ENCODE data around the gene SEMA4G.

SEMA4G gene

DNA sequence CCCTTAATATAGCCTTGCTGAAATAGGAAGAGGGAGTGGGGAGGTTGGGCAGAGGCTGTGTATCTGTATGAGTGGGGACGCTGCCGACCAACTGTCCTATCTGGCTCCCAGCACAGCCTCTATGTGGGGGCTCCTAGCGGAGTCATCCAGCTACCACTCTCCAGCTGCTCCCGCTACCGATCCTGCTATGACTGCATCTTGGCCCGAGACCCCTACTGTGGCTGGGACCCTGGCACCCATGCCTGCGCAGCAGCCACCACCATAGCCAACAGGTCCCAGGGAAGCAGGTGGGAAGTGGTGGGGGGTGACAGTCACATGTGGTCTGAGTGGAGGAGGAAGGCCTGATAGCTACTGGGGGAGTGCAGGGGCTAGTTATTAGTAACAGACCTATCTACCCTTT lies 11.4 kb downstream of the SEMA4G start:
- TF ChIP-seq, protein P1, sequence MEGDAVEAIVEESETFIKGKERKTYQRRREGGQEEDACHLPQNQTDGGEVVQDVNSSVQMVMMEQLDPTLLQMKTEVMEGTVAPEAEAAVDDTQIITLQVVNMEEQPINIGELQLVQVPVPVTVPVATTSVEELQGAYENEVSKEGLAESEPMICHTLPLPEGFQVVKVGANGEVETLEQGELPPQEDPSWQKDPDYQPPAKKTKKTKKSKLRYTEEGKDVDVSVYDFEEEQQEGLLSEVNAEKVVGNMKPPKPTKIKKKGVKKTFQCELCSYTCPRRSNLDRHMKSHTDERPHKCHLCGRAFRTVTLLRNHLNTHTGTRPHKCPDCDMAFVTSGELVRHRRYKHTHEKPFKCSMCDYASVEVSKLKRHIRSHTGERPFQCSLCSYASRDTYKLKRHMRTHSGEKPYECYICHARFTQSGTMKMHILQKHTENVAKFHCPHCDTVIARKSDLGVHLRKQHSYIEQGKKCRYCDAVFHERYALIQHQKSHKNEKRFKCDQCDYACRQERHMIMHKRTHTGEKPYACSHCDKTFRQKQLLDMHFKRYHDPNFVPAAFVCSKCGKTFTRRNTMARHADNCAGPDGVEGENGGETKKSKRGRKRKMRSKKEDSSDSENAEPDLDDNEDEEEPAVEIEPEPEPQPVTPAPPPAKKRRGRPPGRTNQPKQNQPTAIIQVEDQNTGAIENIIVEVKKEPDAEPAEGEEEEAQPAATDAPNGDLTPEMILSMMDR (IDR thresholded peaks at IDR 0.05; ENCODE audit: borderline replicate concordance, control extremely low read depth, extremely low read depth, insufficient read depth, missing control alignments) = no peak
- in situ Hi-C loops (cut with MboI; ENCODE audit: low sequenced_read_pairs, unreplicated experiment) = no loop called here
- DNase-seq (ENCODE audit: low spot score) = no peak

DNA sequence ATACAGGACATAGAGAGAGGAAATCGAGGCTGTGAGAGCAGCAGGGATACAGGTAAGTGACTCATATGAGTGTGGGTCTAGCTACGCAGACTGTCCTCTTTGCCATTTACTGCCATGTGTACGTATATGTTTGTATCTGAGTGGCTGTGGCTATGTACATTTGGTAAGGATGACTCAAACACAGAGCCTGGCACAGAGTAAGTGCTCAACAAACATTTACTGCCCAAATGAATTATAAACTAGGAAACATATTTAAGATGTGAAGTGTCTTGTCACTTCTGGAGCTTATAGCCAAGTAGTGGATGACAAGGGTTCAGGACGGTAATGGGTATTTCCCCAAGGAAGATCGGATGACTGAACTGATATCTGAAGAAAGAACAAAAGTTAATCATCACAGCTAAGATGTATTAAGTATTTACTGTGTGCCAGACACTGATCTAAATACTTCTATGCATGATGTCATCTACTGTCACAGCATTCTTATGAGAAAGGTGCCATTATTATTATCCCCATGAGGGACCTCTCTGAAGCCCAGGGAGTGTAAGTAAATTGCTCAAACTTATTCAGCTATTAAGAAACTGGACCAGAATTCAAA lies 12.0 kb downstream of the SEMA4G start:
- TF ChIP-seq, protein P1 (IDR thresholded peaks at IDR 0.05; ENCODE audit: borderline replicate concordance, control extremely low read depth, extremely low read depth, insufficient read depth, missing control alignments) = no peak
- in situ Hi-C loops (cut with MboI; ENCODE audit: low sequenced_read_pairs, unreplicated experiment) = no loop called here
- no peak for DNase-seq (ENCODE audit: low spot score)

DNA sequence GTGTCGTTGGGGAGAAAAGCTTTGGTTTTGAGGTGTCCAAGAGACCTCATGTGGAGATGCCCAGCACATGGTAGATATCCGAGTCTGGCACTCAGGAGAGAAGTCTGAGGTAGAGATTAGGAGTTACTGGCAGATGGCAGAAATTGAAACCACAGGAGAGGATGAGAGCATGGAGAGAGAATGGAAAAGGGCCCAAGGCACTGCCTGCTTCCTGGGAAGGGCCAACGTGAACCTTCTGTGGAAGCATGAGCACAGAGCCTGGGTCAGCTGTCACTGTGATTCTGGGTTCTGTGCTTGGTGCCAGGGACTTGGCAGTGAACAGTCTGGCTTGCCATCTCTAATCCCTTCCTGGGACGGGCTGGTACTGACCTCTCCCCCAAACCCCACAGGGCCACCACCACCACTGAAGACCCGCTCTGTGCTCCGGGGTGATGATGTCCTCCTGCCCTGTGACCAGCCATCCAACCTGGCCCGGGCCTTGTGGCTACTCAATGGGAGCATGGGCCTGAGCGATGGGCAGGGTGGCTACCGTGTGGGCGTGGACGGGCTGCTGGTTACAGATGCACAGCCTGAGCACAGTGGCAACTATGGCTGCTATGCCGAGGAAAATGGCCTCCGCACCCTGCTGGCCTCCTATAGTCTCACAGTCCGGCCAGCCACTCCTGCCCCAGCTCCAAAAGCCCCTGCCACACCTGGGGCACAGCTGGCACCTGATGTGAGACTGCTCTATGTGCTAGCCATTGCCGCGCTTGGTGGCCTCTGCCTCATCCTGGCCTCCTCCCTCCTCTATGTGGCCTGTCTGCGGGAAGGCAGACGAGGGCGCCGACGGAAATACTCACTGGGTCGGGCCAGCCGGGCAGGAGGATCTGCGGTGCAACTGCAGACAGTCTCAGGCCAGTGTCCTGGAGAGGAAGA lies 13.9 kb downstream of the SEMA4G start:
- no peak for DNase-seq (ENCODE audit: low spot score)
- TF ChIP-seq, protein P1 (IDR thresholded peaks at IDR 0.05; ENCODE audit: borderline replicate concordance, control extremely low read depth, extremely low read depth, insufficient read depth, missing control alignments) = no peak
- in situ Hi-C loops (cut with MboI; ENCODE audit: low sequenced_read_pairs, unreplicated experiment) = no loop called here

DNA sequence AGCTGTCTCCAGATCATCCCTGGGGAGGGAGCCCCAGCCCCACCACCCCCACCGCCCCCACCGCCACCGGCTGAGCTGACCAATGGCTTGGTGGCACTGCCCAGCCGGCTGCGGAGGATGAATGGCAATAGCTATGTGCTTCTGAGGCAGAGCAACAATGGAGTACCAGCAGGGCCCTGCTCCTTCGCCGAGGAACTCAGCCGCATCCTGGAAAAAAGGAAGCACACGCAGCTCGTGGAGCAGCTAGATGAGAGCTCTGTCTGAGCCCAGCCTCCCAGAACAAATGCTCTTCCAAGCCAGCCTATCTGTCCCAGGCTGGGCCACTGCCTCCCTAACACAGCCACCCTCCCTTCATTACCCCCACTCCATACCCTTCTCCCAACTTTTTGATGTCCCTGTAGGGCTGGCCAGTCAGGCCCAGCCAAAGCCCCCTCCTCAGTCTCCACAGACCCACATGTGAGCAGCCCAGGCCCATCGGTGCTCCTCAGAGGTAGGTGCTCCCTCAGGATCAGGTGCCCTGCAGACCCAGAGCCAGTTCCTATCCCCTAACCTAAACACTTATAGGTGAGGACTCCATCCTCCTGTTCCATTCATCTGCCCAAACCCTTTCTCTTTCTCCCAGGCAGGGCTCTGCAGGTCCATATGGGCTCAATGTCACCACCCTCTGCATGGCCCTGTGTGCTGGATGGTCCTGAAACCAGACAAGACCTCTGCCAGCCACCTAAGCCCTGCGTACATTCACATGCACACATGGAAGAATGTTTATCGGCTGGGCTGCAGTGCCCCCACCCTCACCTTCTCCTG lies 14.8 kb downstream of the SEMA4G start:
- DNase-seq (ENCODE audit: low spot score) = no peak
- TF ChIP-seq, protein P1 (IDR thresholded peaks at IDR 0.05; ENCODE audit: borderline replicate concordance, control extremely low read depth, extremely low read depth, insufficient read depth, missing control alignments) = no peak
- in situ Hi-C loops (cut with MboI; ENCODE audit: low sequenced_read_pairs, unreplicated experiment) = no loop called here

DNA sequence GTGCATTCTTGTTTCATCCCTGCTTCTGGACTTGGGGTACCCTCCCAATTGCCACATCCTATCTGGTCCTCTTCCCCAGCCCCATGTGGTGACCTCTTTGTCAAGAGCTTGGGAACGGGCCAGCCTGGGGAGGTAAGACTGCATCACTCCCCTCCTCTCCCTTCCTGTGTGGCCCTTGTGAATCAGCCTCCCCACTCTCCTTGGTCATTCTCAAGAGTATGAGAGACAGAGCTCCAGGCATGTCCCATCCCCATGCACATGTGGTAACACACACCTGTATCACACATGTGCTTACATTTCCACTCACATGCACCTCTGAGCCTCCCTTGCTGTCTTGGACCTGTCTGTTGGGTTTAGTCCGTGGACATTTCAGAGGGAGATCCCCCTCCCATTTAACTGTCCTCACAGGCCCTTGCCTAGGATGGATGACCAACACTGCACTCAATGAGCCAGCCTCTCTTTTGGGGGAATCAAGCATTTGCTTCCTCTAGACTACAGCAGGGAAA lies 15.4 kb downstream of the SEMA4G start:
- no peak for DNase-seq (ENCODE audit: low spot score)
- in situ Hi-C loops (cut with MboI; ENCODE audit: low sequenced_read_pairs, unreplicated experiment) = no loop called here

More for the DNA sequence above, 15.4 kb downstream of the SEMA4G start:
- TF ChIP-seq, protein P1 (IDR thresholded peaks at IDR 0.05; ENCODE audit: borderline replicate concordance, control extremely low read depth, extremely low read depth, insufficient read depth, missing control alignments) = no peak

Data from GM13976 (cell line).